Prostate gland (tissue), 2 donors: ENCODE measurements around the gene UBE2J1. TPM values are rescaled to one million over a fixed set of nuclear protein-coding genes. Genes with fewer than 3 reads are reported as not detected.

ENCODE experiments used
- DNase-seq: peaks from one replicate; pipeline ENCODE4 v3.0.0-alpha.2; 2019; ENCODE audit warnings: low spot score
- H3K27ac ChIP-seq, 2 donors: fragments of 200-600 bp; sonication (generic); 2 replicates each; pipeline ENCODE4 v1.5.1; 2017 to 2019
- H3K27me3 ChIP-seq: fragments of 200-600 bp; sonication (generic); replicated peaks from 2 replicates; pipeline ENCODE4 v1.5.1; 2019; ENCODE audit not compliant: insufficient read depth
- H3K36me3 ChIP-seq, 2 donors: fragments of 200-600 bp; sonication (generic); 1 replicate in 1 of 2; 2 replicates in 1 of 2; pipeline versions ENCODE4 v1.5.1 to v1.8.1; 2017 to 2019
- H3K4me1 ChIP-seq: fragments of 200-600 bp; sonication (generic); replicated peaks from 2 replicates; pipeline ENCODE4 v1.5.1; 2019
- H3K4me3 ChIP-seq, 2 donors: fragments of 200-600 bp; sonication (generic); 2 replicates each; pipeline ENCODE4 v1.5.1; 2017 to 2019
- H3K9me3 ChIP-seq: fragments of 200-600 bp; sonication (generic); 2 replicates; pipeline ENCODE4 v1.5.1; 2017
- POLR2A ChIP-seq: fragments of 450-650 bp; IDR thresholded peaks from one replicate; pipeline ENCODE4 v1.6.1; 2016; ENCODE audit warnings: antibody characterized with exemption, mild to moderate bottlenecking
- POLR2AphosphoS5 ChIP-seq: sonication (generic); formaldehyde crosslinking; IDR thresholded peaks from one replicate; pipeline ENCODE4 v1.6.1; 2017; ENCODE audit warnings: antibody characterized with exemption
- WGBS: methylation state at CpG from one replicate; pipeline ENCODE4 v1.1.5; 2018; 5-methylcytosine and 5-hydroxymethylcytosine counted together
- intact Hi-C: fragments of 100-400 bp; cut with DNase I; formaldehyde crosslinking; loops from one replicate; pipeline ENCODE4 v1.14.2; 2022
- total RNA-seq, 2 donors: library from RNA; depleted of rRNA; stranded (reverse); fragments of >200 nt; gene quantifications; one replicate each; pipeline ENCODE4 v1.1.0, GENCODE V29; 2016
- TF ChIP-seq, protein P1 (sequence below), 4 experiments: fragments of 200-600 bp in 2 of 4; fragments of 450-650 bp in 2 of 4; sonication (generic) in 2 of 4; IDR thresholded peaks; 1 replicate in 3 of 4; 2 replicates in 1 of 4; pipeline ENCODE4 v1.5.1; 2016 to 2019; ENCODE audit warnings: antibody characterized with exemption in 4 of 4, mild to moderate bottlenecking in 2 of 4, moderate library complexity in 2 of 4

The UBE2J1 gene
- total RNA-seq, 2 donors from 2014 or later: 31.7 to 98.4 TPM

DNA sequence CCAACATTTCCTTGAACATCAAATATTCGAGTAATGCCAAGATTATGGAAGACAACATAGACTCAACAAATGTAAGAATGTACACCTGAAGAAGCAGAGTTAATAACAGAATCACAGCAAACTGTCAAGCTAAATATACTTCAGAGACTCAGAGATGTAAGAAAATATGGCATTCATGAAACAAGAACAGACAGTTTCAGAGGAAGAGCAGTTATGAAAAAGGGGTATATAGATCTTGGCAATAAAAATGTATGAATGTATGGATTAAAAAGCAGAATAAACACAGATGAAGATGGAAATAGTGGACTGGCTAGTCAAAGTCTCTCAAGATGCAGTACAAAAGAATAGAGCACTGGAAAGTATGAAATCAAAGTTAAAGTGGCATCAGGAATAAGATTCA is 41.1 kb upstream of the UBE2J1 start:
- intact Hi-C loops: no loop called here
- no peak for TF ChIP-seq POLR2AphosphoS5
- no peak for TF ChIP-seq POLR2A
- TF ChIP-seq, protein P1, sequence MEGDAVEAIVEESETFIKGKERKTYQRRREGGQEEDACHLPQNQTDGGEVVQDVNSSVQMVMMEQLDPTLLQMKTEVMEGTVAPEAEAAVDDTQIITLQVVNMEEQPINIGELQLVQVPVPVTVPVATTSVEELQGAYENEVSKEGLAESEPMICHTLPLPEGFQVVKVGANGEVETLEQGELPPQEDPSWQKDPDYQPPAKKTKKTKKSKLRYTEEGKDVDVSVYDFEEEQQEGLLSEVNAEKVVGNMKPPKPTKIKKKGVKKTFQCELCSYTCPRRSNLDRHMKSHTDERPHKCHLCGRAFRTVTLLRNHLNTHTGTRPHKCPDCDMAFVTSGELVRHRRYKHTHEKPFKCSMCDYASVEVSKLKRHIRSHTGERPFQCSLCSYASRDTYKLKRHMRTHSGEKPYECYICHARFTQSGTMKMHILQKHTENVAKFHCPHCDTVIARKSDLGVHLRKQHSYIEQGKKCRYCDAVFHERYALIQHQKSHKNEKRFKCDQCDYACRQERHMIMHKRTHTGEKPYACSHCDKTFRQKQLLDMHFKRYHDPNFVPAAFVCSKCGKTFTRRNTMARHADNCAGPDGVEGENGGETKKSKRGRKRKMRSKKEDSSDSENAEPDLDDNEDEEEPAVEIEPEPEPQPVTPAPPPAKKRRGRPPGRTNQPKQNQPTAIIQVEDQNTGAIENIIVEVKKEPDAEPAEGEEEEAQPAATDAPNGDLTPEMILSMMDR (IDR thresholded peaks at IDR 0.05): no peak
- WGBS: 100% methylated on average over 1 of the region's 1 CpG
- DNase-seq: no peak
- Histone ChIP-seq H3K27ac (no peak overlapping the region), H3K9me3 (no peaks in the 10 kb centered on the region), H3K4me3 (no peak overlapping the region), H3K27me3 (no peaks in the 10 kb centered on the region), H3K4me1 (no peaks in the 10 kb centered on the region), H3K36me3 (no peaks in the 10 kb centered on the region)

DNA sequence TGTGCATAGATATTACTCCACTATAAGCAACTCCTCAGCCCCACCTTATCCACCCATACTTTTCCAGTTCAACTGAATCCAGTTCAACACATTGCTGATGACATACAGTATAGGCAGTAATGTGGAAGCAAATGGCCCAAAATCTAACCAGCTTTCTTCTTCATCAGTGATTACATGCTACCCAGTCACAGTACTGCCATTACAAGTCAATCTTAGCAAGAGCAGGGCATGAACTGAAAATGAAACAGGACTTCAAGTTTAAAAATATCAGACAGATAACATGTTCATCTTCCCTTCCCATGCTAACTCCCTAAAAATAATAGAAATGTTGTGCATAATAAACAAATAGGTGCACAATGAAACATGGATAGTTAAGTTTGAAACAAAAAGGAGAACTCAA is 40.3 kb upstream of the UBE2J1 start:
- H3K4me1 ChIP-seq: no peaks in the 10 kb centered on the region
- no peaks in the 10 kb centered on the region for H3K9me3 ChIP-seq
- no peak for DNase-seq
- H3K4me3 ChIP-seq: no peak overlapping the region
- H3K36me3 ChIP-seq: no peaks in the 10 kb centered on the region
- no peaks in the 10 kb centered on the region for H3K27me3 ChIP-seq
- intact Hi-C loops: no loop called here
- no peak overlapping the region for H3K27ac ChIP-seq
- no peak for TF ChIP-seq POLR2AphosphoS5
- TF ChIP-seq, protein P1 (IDR thresholded peaks at IDR 0.05): no peak
- no peak for TF ChIP-seq POLR2A

DNA sequence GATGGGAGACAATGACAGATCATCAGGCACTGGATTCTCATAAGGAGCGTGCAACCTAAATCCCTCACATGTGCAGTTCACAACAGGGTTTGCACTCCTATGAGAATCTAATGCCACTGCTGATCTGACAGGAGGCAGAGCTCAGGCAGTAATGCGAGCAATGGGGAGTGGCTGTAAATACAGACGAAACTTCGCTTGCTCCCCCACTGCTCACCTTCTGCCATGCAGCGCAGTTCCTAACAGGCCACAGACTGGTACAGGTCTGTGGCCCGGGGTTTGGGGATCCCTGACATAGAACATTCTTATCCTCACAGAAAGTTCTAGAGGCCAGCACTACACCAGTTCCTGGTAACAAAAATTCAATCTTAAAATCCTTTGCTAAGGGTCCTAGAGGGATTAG is 36.3 kb upstream of the UBE2J1 start:
- TF ChIP-seq, protein P1 (IDR thresholded peaks at IDR 0.05): no peak
- TF ChIP-seq POLR2A: no peak
- TF ChIP-seq POLR2AphosphoS5: no peak
- intact Hi-C loops: no loop called here
- WGBS: 95% methylated on average over 6 of the region's 6 CpGs
- DNase-seq: no peak
- Histone ChIP-seq H3K4me1 (no peaks in the 10 kb centered on the region), H3K27ac (no peak overlapping the region), H3K4me3 (no peak overlapping the region), H3K9me3 (no peaks in the 10 kb centered on the region), H3K27me3 (no peaks in the 10 kb centered on the region), H3K36me3 (no peaks in the 10 kb centered on the region)

DNA sequence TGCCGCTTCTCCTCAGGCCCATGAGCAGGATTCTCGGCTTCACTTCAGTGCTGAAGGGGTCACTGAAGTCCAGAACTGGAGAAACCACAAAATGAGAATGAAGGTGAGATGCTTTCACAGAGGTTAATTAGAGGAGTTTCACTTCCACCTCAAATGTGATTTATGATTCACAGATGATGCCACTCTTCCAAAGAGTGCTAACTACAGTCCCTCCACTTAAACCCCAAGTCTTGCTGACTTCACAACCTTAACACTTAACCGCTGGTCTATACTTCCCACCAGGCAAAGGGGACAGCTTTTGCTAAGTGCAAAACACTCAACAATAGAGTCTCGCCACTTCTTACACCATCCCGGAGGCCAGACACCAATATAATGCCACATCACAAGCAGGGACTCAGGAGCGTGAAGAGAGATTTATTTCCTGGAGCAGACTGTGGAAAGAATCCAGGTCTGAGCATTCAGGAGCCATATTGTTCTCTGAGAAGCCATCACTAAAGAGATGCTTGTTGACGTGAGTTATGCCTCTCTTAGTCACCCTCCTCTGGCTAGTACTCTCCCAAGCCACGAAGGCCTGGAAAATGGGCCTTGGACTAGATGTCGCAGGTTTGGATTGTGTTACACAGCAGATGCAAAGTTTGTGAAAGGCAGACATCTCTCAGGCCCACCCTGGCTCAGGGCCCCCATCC is 35.1 kb upstream of the UBE2J1 start:
- DNase-seq: no peak
- TF ChIP-seq POLR2AphosphoS5 (no peak), POLR2A (no peak)
- TF ChIP-seq, protein P1 (IDR thresholded peaks at IDR 0.05): no peak
- Histone ChIP-seq H3K4me1 (no peaks in the 10 kb centered on the region), H3K36me3 (no peaks in the 10 kb centered on the region), H3K27me3 (no peaks in the 10 kb centered on the region), H3K9me3 (no peaks in the 10 kb centered on the region), H3K27ac (no peak overlapping the region), H3K4me3 (no peak overlapping the region)
- intact Hi-C loops: no loop called here
- 89% methylated on average over 9 of the region's 9 CpGs for WGBS

DNA sequence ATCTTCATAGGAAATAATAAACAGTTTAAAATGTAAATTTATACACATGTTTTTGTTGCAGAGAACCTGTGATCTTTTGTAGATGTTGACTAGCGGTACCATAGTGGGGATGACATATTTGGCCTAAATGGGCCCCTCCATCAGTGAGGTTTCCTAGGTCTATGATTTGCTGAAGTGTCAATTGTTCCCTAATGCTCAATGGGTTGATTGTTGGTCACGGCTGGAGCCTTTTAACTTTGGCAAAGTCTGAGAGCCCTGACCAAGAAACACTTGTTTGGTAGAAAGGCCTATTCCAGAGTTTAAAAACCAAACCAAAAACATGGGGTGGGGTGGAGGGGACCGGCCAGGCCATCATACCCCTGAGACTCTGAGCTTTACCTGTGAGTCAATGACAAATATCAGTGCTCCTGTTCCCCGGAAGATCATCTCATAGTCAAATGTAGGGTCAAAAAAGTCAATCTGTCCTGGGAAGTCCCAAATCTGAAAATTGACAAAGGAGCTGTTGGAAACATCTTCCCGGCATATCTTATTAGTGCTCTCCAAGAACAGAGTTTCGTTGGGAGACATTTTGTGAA is 34.5 kb upstream of the UBE2J1 start:
- H3K27ac ChIP-seq: no peak overlapping the region
- no peaks in the 10 kb centered on the region for H3K4me1 ChIP-seq
- no peak overlapping the region for H3K4me3 ChIP-seq
- no peaks in the 10 kb centered on the region for H3K36me3 ChIP-seq
- no peaks in the 10 kb centered on the region for H3K27me3 ChIP-seq
- intact Hi-C loops: no loop called here
- WGBS: 96% methylated on average over 6 of the region's 6 CpGs
- H3K9me3 ChIP-seq: no peaks in the 10 kb centered on the region
- no peak for DNase-seq
- TF ChIP-seq POLR2AphosphoS5: no peak
- no peak for TF ChIP-seq POLR2A
- TF ChIP-seq, protein P1 (IDR thresholded peaks at IDR 0.05): no peak
